ENCODE measurements around the gene TPM2. TPM values are rescaled to one million over a fixed set of nuclear protein-coding genes. Genes with fewer than 3 reads are reported as not detected.

The TPM2 gene
- total RNA-seq, 2 donors from 2014 or later = 599 to 915 TPM

DNA sequence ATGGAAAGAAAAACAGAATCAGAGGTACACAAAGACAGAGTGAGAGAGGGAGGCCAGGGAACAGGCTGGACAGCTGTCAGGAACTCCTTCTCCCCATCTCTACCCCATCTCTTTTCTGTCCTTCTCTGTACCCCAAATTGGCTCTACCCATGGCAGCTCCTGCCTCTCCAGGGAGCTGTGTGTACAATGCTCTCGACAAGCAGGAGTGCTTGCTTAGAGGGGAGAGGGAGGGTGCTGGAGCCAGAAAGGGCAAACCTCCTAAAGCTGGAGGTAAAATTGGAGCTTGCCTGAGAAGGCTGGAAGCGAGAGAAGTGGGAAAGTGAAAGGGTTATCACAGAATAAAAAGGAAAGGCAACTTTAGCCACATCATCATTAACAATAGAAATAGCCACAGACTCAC lies 6.4 kb downstream of the TPM2 start:
- DNase-seq (ENCODE audit: low spot score) = no peak
- TF ChIP-seq, protein P1, sequence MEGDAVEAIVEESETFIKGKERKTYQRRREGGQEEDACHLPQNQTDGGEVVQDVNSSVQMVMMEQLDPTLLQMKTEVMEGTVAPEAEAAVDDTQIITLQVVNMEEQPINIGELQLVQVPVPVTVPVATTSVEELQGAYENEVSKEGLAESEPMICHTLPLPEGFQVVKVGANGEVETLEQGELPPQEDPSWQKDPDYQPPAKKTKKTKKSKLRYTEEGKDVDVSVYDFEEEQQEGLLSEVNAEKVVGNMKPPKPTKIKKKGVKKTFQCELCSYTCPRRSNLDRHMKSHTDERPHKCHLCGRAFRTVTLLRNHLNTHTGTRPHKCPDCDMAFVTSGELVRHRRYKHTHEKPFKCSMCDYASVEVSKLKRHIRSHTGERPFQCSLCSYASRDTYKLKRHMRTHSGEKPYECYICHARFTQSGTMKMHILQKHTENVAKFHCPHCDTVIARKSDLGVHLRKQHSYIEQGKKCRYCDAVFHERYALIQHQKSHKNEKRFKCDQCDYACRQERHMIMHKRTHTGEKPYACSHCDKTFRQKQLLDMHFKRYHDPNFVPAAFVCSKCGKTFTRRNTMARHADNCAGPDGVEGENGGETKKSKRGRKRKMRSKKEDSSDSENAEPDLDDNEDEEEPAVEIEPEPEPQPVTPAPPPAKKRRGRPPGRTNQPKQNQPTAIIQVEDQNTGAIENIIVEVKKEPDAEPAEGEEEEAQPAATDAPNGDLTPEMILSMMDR (IDR thresholded peaks at IDR 0.05) = no peak
- Histone ChIP-seq H3K4me3 (no peak overlapping the region), H3K36me3 (peaks cover 50% of the 10 kb centered on the region), H3K27ac (no peak overlapping the region), H3K9me3 (no peaks in the 10 kb centered on the region), H3K4me1 (peaks cover 0 to 37% of the 10 kb centered on the region in 2 donors), H3K27me3 (no peaks in the 10 kb centered on the region)

DNA sequence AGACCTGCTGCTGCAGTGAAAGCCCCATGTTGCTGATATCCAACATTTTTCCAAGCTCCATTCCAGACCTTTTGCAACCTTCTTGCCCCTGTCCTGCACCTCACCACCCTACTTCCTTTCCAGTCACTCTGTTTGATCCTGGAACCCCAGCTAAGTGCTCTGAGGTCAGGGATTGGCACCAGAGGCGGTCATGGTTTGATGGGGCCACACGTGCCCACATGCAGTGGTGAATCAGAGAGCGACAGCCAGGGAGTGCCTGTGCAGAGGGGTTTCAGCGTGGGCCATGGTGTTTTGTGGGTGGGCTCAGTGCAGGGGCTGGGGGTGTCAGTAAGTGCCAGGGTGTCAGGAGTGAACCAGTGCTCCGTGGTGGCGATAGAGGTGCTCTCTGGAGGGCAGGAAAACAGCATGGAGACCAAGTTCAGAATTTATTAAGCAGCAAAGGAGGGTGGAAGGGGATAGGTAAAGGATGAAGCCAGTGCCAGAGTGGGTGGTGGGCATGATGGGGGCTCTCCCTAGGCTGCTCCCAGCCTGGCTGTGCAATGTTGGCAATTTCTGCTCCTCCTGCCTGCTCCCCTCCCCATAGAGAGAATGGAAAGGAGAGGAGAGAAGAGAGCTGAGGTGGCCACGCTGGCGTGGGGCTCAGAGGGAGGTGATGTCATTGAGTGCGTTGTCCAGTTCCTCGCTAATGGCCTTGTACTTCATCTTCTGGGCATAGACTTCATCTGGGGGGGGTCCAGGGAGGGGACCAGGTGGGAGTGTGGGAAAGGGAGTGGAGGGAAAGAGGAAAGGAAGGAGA lies 7.0 kb downstream of the TPM2 start:
- DNase-seq (ENCODE audit: low spot score) = no peak
- Histone ChIP-seq H3K9me3 (no peaks in the 10 kb centered on the region), H3K27ac (no peak overlapping the region), H3K36me3 (peaks cover 45% of the 10 kb centered on the region), H3K4me1 (peaks cover 0 to 31% of the 10 kb centered on the region in 2 donors), H3K27me3 (no peaks in the 10 kb centered on the region), H3K4me3 (no peak overlapping the region)
- TF ChIP-seq, protein P1 (IDR thresholded peaks at IDR 0.05) = no peak

DNA sequence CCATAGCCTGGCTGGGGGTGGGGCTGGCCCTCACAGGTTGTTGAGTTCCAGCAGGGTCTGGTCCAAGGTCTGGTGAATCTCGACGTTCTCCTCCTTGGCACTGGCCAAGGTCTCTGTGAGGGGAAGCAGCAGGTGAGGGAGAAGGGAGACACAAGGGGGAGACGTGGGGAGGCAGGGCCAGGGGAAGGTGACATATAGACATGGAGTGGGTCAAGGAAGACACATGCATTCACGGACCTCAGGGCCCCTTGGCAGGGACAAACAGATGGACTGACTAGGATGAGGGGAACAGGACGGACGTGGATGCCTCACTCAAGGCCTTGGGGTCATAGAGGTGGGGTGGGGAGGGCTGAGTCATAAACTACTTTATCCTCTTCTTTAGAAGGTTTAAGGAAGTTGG lies 7.7 kb downstream of the TPM2 start:
- Histone ChIP-seq H3K4me3 (no peak overlapping the region), H3K4me1 (peaks cover 0 to 24% of the 10 kb centered on the region in 2 donors), H3K9me3 (no peaks in the 10 kb centered on the region), H3K27ac (no peak overlapping the region), H3K36me3 (peaks cover 39% of the 10 kb centered on the region), H3K27me3 (no peaks in the 10 kb centered on the region)
- TF ChIP-seq, protein P1 (IDR thresholded peaks at IDR 0.05) = no peak
- DNase-seq (ENCODE audit: low spot score) = no peak

DNA sequence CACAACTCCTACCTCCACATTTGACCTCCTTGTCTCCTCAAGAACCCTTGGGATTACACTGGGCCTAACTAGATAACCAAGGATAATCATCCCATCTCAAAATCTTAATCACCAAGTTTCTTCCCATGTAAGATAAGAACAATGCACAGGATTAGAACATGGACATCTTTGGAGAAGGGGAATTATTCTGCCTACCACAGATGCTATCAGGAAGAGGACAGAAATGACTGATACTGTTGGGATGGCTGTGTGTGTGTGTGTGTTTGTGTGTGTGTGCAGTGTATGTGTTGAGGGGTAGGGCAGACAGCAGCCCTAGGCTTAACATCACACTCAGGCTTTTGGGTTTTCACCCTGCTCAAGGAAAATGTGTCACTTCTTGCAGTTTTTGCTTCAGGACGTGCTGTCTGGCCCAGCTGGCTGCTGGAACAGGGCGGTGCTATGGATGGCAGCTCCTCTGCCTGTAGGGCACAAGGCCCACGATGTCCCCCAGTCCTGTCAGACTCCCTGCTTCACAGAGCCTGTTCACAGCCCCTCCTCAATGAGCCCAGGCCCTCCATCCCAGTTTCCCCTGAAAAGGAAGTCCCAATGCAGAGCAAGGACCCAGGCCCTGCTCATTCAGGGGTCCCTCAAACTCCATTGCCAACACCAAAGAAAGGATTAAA lies 8.3 kb downstream of the TPM2 start:
- TF ChIP-seq, protein P1 (IDR thresholded peaks at IDR 0.05) = no peak
- Histone ChIP-seq H3K4me1 (peaks cover 0 to 18% of the 10 kb centered on the region in 2 donors), H3K4me3 (no peak overlapping the region), H3K9me3 (no peaks in the 10 kb centered on the region), H3K27me3 (no peaks in the 10 kb centered on the region), H3K36me3 (peaks cover 38% of the 10 kb centered on the region), H3K27ac (no peak overlapping the region)
- DNase-seq (ENCODE audit: low spot score) = no peak

DNA sequence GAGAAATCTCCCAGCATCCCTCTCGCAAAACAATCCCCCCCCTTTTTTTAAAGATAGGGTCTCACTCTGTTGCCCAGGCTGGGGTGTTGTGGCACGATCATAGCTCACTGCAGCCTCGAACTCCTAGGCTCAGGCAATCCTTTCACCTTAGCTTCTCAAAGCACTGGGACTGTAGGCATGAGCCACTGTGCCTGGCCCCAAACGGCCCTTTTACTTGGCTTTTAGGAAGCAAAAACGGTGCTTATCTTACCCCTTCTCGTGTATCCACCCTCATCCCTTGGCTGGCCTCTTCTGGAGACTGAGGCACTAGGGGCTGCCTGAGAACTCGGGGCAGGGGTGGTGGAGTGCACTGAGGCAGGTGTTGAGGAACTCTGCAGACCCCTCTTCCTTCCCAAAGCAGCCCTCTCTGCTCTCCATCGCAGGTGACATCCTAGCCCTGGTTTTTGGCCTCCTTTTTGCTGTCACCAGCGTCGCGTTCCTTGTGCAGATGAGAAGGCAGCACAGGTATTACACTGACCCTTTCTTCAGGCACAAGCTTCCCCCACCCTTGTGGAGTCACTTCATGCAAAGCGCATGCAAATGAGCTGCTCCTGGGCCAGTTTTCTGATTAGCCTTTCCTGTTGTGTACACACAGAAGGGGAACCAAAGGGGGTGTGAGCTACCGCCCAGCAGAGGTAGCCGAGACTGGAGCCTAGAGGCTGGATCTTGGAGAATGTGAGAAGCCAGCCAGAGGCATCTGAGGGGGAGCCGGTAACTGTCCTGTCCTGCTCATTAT lies 9.2 kb downstream of the TPM2 start:
- peaks cover 0 to 18% of the 10 kb centered on the region in 2 donors for H3K4me1 ChIP-seq
- TF ChIP-seq, protein P1 (IDR thresholded peaks at IDR 0.05) = no peak
- H3K36me3 ChIP-seq = peaks cover 31% of the 10 kb centered on the region
- no peak for DNase-seq (ENCODE audit: low spot score)
- H3K4me3 ChIP-seq = no peak overlapping the region
- no peaks in the 10 kb centered on the region for H3K27me3 ChIP-seq
- no peaks in the 10 kb centered on the region for H3K9me3 ChIP-seq
- H3K27ac ChIP-seq = no peak overlapping the region

Measured in right atrium auricular region (tissue), 2 donors.